Stimulated activated naive CD4-positive, alpha-beta T cell (primary cell): ENCODE data around the gene PRDM16.

Source experiments
- DNase-seq, 6 experiments: peaks; one replicate each; lab custom pipeline; 2025; lab: John Stamatoyannopoulos, UW

The PRDM16 gene

GRCh38 chr1:3124246-3124645 is 55.2 kb downstream of the PRDM16 start:
- no peak for DNase-seq

- DNase-seq = no peak
These were observed 56.1 kb downstream of the PRDM16 start for GRCh38 chr1:3125078-3125477.

GRCh38 chr1:3125546-3126368 is 56.8 kb downstream of the PRDM16 start:
- DNase-seq = no peak

GRCh38 chr1:3126756-3127678 is 58.0 kb downstream of the PRDM16 start:
- DNase-seq = no peak

- no peak for DNase-seq
These were observed 58.7 kb downstream of the PRDM16 start for GRCh38 chr1:3127738-3128137.

GRCh38 chr1:3128431-3129132 is 59.6 kb downstream of the PRDM16 start:
- DNase-seq = no peak

- DNase-seq = no peak
These were observed 60.1 kb downstream of the PRDM16 start for GRCh38 chr1:3129133-3129490.

- no peak for DNase-seq
These were observed 61.3 kb downstream of the PRDM16 start for GRCh38 chr1:3130268-3130667.

GRCh38 chr1:3132660-3133059 is 63.7 kb downstream of the PRDM16 start:
- no peak for DNase-seq

GRCh38 chr1:3133686-3134085 is 64.7 kb downstream of the PRDM16 start:
- no peak for DNase-seq

GRCh38 chr1:3134381-3135072 is 65.5 kb downstream of the PRDM16 start:
- no peak for DNase-seq

GRCh38 chr1:3135073-3135702 is 66.2 kb downstream of the PRDM16 start:
- no peak for DNase-seq

GRCh38 chr1:3135744-3136455 is 66.9 kb downstream of the PRDM16 start:
- no peak for DNase-seq

- DNase-seq = no peak
These were observed 67.5 kb downstream of the PRDM16 start for GRCh38 chr1:3136532-3136931.

- DNase-seq = no peak
These were observed 68.4 kb downstream of the PRDM16 start for GRCh38 chr1:3137111-3138100.

GRCh38 chr1:3138623-3139151 is 69.7 kb downstream of the PRDM16 start:
- DNase-seq = no peak

- DNase-seq = no peak
These were observed 70.4 kb downstream of the PRDM16 start for GRCh38 chr1:3139451-3139852.

- DNase-seq = no peak
These were observed 70.9 kb downstream of the PRDM16 start for GRCh38 chr1:3139871-3140361.

GRCh38 chr1:3140437-3140836 is 71.4 kb downstream of the PRDM16 start:
- DNase-seq = no peak
